GM23248 (cell line): Measurements from ENCODE around the gene HECTD1.
"Not testable (repeated sequence)": the region's sequence is repeated elsewhere in the genome, so short reads cannot be mapped to it uniquely, and the experiment has no call there.

Experiments
- EZH2 ChIP-seq: fragments of 200-600 bp; sonication (generic); IDR thresholded peaks from 2 replicates; pipeline ENCODE4 v1.6.1; 2018; ENCODE audit warnings: antibody characterized with exemption, mild to moderate bottlenecking; ENCODE audit not compliant: insufficient read depth, poor library complexity, severe bottlenecking
- EZH2phosphoT487 ChIP-seq: fragments of 200-600 bp; sonication (generic); IDR thresholded peaks from 2 replicates; pipeline ENCODE4 v1.6.1; 2018; ENCODE audit warnings: antibody characterized with exemption, moderate library complexity, mild to moderate bottlenecking, low read depth; ENCODE audit not compliant: insufficient read depth

DNA sequence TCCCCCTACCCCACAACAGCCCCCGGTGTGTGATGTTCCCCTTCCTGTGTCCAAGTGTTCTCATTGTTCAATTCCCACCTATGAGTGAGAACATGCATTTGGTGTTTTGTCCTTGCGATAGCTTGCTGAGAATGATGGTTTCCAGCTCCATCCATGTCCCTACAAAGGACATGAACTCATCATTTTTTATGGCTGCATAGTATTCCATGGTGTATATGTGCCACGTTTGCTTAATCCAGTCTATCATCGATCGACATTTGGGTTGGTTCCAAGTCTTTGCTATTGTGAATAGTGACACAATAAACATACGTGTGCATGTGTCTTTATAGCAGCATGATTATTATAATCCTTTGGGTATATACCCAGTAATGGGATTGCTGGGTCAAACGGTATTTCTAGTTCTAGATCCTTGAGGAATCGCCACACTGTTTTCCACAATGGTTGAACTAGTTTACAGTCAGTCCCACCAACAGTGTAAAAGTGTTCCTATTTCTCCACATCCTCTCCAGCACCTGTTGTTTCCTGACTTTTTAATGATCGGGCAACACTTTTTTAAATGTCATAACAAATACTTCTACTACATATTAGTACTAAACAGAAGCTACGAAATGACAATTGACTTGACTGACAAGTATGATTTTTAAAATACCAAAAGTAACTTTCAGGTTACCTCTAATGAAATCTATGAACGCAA, 3.5 kb downstream of the HECTD1 start:
- not testable (repeated sequence) for TF ChIP-seq EZH2, EZH2phosphoT487
